SK-N-SH (cell line): ENCODE measurements around the gene CFAP210. TPM values are rescaled to one million over a fixed set of nuclear protein-coding genes. Genes with fewer than 3 reads are reported as not detected.
A peak's percentile ranks its signal among the peaks of the same experiment; 100 is the strongest.

Experiments
- CTCF ChIA-PET: fragments of 300-600, 350-600 bp; formaldehyde crosslinking; extraction: SDS; loops from one replicate; lab custom pipeline; 2021; lab: Yijun Ruan, JAX
- POLR2A ChIA-PET: fragments of 350-600 bp; sonication (Branson Sonifier 250); formaldehyde crosslinking; extraction: SDS; loops from one replicate; lab custom pipeline; 2020; ENCODE audit warnings: antibody characterized with exemption, inconsistent platforms; lab: Yijun Ruan, JAX
- DNase-seq: peaks from one replicate; pipeline ENCODE4 v3.0.0; 2012
- H2AFZ ChIP-seq: fragments of 200-600 bp; sonication (generic); 2 replicates; pipeline ENCODE4 v1.8.1; 2016; ENCODE audit warnings: antibody characterized with exemption, mild to moderate bottlenecking, low read depth
- H3F3A ChIP-seq: fragments of 200-600 bp; sonication (generic); replicated peaks from 2 replicates; pipeline ENCODE3; 2016; ENCODE audit warnings: antibody characterized with exemption, mild to moderate bottlenecking; ENCODE audit not compliant: insufficient read depth
- H3K27ac ChIP-seq, 2 experiments: fragments of 200-500 bp in 1 of 2; fragments of 200-600 bp in 1 of 2; sonication (Bioruptor generic) in 1 of 2; sonication (generic), shearing (Covaris generic) in 1 of 2; 2 replicates each; pipeline versions ENCODE4 v1.5.1 to v1.6.1; 2014 to 2016; ENCODE audit warnings: low read depth in 2 of 2, inconsistent platforms in 1 of 2, low read length in 1 of 2, mild to moderate bottlenecking in 1 of 2, mixed read lengths in 1 of 2
- H3K27me3 ChIP-seq: fragments of 200-600 bp; sonication (generic), shearing (Covaris generic); 2 replicates; pipeline ENCODE4 v1.6.1; 2016; ENCODE audit warnings: mixed run types; ENCODE audit not compliant: insufficient read depth
- H3K36me3 ChIP-seq, 2 experiments: fragments of 200-500 bp in 1 of 2; fragments of 200-600 bp in 1 of 2; sonication (Bioruptor generic) in 1 of 2; sonication (generic) in 1 of 2; replicated peaks in 1 of 2; 2 replicates each; pipeline versions ENCODE3 to v1.5.1; 2014 to 2016; ENCODE audit warnings: low read length in 1 of 2, mild to moderate bottlenecking in 1 of 2; ENCODE audit not compliant: insufficient read depth in 2 of 2, control insufficient read depth in 1 of 2
- H3K4me1 ChIP-seq, 2 experiments: fragments of 200-500 bp in 1 of 2; fragments of 200-600 bp in 1 of 2; sonication (Bioruptor generic) in 1 of 2; sonication (generic), shearing (Covaris generic) in 1 of 2; 2 replicates each; pipeline versions ENCODE4 v1.5.1 to v1.6.1; 2014 to 2016; ENCODE audit warnings: low read depth in 1 of 2, low read length in 1 of 2, mixed run types in 1 of 2; ENCODE audit not compliant: insufficient read depth in 2 of 2, control insufficient read depth in 1 of 2
- H3K4me2 ChIP-seq: fragments of 200-600 bp; sonication (generic), shearing (Covaris generic); 2 replicates; pipeline ENCODE4 v1.6.1; 2017; ENCODE audit warnings: mixed run types
- H3K4me3 ChIP-seq, 2 experiments: fragments of 200-500 bp in 1 of 2; fragments of 200-600 bp in 1 of 2; sonication (Bioruptor generic) in 1 of 2; sonication (generic), shearing (Covaris generic) in 1 of 2; 2 replicates each; pipeline versions ENCODE4 v1.5.1 to v1.8.1; 2014 to 2016; ENCODE audit warnings: low read depth in 2 of 2, inconsistent platforms in 1 of 2, low read length in 1 of 2, mild to moderate bottlenecking in 1 of 2, mixed read lengths in 1 of 2, moderate library complexity in 1 of 2
- H3K79me2 ChIP-seq: fragments of 200-600 bp; sonication (generic); 2 replicates; pipeline ENCODE4 v1.8.1; 2017; ENCODE audit warnings: mild to moderate bottlenecking; ENCODE audit not compliant: insufficient read depth
- H3K9ac ChIP-seq: fragments of 200-600 bp; sonication (generic); 2 replicates; pipeline ENCODE4 v1.6.1; 2017; ENCODE audit warnings: mixed run types
- H3K9me2 ChIP-seq: fragments of 200-600 bp; sonication (generic); 2 replicates; pipeline ENCODE4 v1.6.1; 2017; ENCODE audit warnings: mixed run types
- H3K9me3 ChIP-seq: fragments of 200-600 bp; sonication (generic); 2 replicates; pipeline ENCODE4 v1.6.1; 2017; ENCODE audit warnings: mixed run types, mild to moderate bottlenecking, moderate library complexity
- H4K20me1 ChIP-seq: fragments of 200-600 bp; sonication (generic); 2 replicates; pipeline ENCODE4 v1.6.1; 2017; ENCODE audit warnings: mild to moderate bottlenecking, mixed run types; ENCODE audit not compliant: insufficient read depth
- ELF1 ChIP-seq: IDR thresholded peaks from 2 replicates; pipeline ENCODE4 v1.4.0; 2012
- FOSL2 ChIP-seq: IDR thresholded peaks from 2 replicates; pipeline ENCODE4 v1.4.0; 2012; ENCODE audit warnings: low read depth, mild to moderate bottlenecking, moderate library complexity, borderline replicate concordance
- FOXJ3 ChIP-seq: sonication (generic); formaldehyde crosslinking; IDR thresholded peaks from 2 replicates; pipeline ENCODE4 v1.5.1; 2020; ENCODE audit warnings: mild to moderate bottlenecking, missing genetic modification reagents
- FOXM1 ChIP-seq: IDR thresholded peaks from 2 replicates; pipeline ENCODE4 v1.4.0; 2012; ENCODE audit warnings: low read depth, mild to moderate bottlenecking
- GATA2 ChIP-seq: sonication (generic); formaldehyde crosslinking; IDR thresholded peaks from 2 replicates; pipeline ENCODE4 v1.5.0; 2020; ENCODE audit warnings: mild to moderate bottlenecking, missing genetic modification reagents
- MEF2A ChIP-seq: IDR thresholded peaks from 2 replicates; pipeline ENCODE4 v1.4.0; 2012; ENCODE audit warnings: low read depth, borderline replicate concordance
- MXI1 ChIP-seq: IDR thresholded peaks from 2 replicates; pipeline ENCODE4 v1.6.1; 2012; ENCODE audit warnings: mild to moderate bottlenecking, low read depth, low read length, improper control_type of control experiment
- RAD21 ChIP-seq: IDR thresholded peaks from 2 replicates; pipeline ENCODE4 v1.6.1; 2012; ENCODE audit warnings: mild to moderate bottlenecking, low read length
- RFX5 ChIP-seq: IDR thresholded peaks from 2 replicates; pipeline ENCODE4 v1.6.1; 2012; ENCODE audit warnings: mild to moderate bottlenecking, improper control_type of control experiment, low read length
- RXRA ChIP-seq: IDR thresholded peaks from 2 replicates; pipeline ENCODE4 v1.4.0; 2012; ENCODE audit warnings: low read depth, mild to moderate bottlenecking, borderline replicate concordance
- SIN3A ChIP-seq: IDR thresholded peaks from 2 replicates; pipeline ENCODE4 v1.6.1; 2012; ENCODE audit warnings: low read depth, mild to moderate bottlenecking, low read length, moderate library complexity, borderline replicate concordance
- TCF12 ChIP-seq: IDR thresholded peaks from 2 replicates; pipeline ENCODE4 v1.4.0; 2012
- WGBS: methylation state at CpG from one replicate; pipeline ENCODE4 v1.1.6; 2017; ENCODE audit warnings: low lambda C conversion rate; 5-methylcytosine and 5-hydroxymethylcytosine counted together
- polyA plus RNA-seq, 3 experiments: library from polyadenylated mRNA; depleted of rRNA; stranded (reverse); fragments of >200 nt; gene quantifications; 2 replicates each; pipeline ENCODE4 v1.2.3, GENCODE V29; 2012
- TF ChIP-seq, protein P1 (sequence below): fragments of 150-350 bp; IDR thresholded peaks from 2 replicates; pipeline ENCODE4 v1.6.1; 2016; ENCODE audit warnings: mild to moderate bottlenecking, low read depth, low read length
- TF ChIP-seq, protein P2 (sequence below): IDR thresholded peaks from 2 replicates; pipeline ENCODE4 v1.4.0; 2012; ENCODE audit warnings: low read depth, borderline replicate concordance
- TF ChIP-seq, protein P3 (sequence below): fragments of 200-600 bp; sonication (generic); IDR thresholded peaks from 2 replicates; pipeline ENCODE4 v1.6.1; 2017; ENCODE audit warnings: antibody characterized with exemption, mild to moderate bottlenecking, moderate library complexity
- TF ChIP-seq, protein P4 (sequence below): IDR thresholded peaks from 2 replicates; pipeline ENCODE4 v1.6.1; 2012; ENCODE audit warnings: mild to moderate bottlenecking, low read depth, low read length, moderate library complexity

The CFAP210 gene
- polyA plus RNA-seq, 1 of the 3 experiments (the other 2 are of a cell fraction) = 0.03 TPM

DNA sequence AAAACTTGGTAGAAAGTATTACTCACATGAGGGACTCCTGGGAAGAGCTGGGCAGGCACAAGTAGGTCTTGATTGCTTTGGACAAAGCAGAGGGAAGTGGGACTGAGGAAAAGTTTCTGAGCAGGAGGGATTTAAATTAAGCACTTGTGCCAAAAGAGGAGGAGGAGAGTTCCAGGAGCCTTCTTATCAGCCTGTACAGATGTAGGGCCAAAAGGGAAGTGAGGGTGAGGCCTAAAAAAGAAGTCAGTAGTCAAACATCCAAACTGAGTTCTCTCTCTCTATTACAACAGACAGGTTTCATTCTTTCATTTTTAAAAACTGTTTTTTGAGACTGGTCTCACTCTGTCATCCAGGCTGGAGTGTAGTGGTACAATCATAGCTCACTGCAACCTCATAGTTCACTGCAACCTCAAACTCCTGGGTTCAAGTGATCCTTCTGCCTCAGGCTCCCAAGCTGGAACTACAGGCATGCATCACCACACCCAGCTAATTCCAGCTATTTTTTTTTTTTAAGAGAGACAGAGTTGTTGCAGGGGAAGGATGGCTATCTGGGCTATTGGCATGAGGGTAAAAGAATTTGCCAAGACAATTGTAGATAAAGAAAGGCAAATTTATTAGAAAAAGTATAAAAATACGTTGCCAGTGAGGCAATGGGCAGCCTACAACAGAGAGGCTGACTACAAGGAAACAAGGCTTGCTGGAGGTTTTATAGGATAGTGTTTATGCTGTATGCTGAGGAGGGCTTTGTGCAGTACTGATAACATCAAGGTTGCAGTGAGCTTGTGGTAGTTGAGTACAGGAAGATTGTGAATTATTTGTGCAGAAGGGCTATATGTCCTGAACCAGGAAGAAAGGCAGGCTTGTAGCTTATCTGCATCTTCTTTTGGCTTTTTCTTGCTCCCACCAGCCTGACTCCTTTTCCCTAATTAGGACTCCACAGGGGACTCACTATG lies 29.0 kb downstream of the CFAP210 start (continued):
- TF ChIP-seq, protein P1, sequence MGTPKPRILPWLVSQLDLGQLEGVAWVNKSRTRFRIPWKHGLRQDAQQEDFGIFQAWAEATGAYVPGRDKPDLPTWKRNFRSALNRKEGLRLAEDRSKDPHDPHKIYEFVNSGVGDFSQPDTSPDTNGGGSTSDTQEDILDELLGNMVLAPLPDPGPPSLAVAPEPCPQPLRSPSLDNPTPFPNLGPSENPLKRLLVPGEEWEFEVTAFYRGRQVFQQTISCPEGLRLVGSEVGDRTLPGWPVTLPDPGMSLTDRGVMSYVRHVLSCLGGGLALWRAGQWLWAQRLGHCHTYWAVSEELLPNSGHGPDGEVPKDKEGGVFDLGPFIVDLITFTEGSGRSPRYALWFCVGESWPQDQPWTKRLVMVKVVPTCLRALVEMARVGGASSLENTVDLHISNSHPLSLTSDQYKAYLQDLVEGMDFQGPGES = no peak
- no peak for TF ChIP-seq GATA2 (CRISPR knock-in tag)
- no peak for TF ChIP-seq FOXM1
- no peak for TF ChIP-seq FOSL2
- no peak for TF ChIP-seq TCF12
- no peak for TF ChIP-seq RAD21
- no peak for TF ChIP-seq MEF2A

GRCh38 chr2:169664600-169664977 lies 29.6 kb downstream of the CFAP210 start:
- Histone ChIP-seq H3K4me1 (no peaks in the 10 kb centered on the region), H2AFZ (peak overlapping the region; percentile 70; the same call in 1 of the 2 replicates), H3K4me2 (no peak overlapping the region), H3K27ac (no peak overlapping the region), H3K9me3 (no peaks in the 10 kb centered on the region), H3F3A (peaks cover 5% of the 10 kb centered on the region), H3K27me3 (no peaks in the 10 kb centered on the region), H4K20me1 (no peaks in the 10 kb centered on the region), H3K9me2 (no peaks in the 10 kb centered on the region), H3K4me3 (no peak overlapping the region), H3K9ac (no peak overlapping the region), H3K36me3 (no peaks in the 10 kb centered on the region), H3K79me2 (no peaks in the 10 kb centered on the region)
- 62% methylated on average over 1 of the region's 1 CpG for WGBS
- POLR2A ChIA-PET = no interaction called here
- TF ChIP-seq, protein P1 = no peak
- no peak for TF ChIP-seq MXI1
- TF ChIP-seq FOXJ3 = no peak
- TF ChIP-seq, protein P2, sequence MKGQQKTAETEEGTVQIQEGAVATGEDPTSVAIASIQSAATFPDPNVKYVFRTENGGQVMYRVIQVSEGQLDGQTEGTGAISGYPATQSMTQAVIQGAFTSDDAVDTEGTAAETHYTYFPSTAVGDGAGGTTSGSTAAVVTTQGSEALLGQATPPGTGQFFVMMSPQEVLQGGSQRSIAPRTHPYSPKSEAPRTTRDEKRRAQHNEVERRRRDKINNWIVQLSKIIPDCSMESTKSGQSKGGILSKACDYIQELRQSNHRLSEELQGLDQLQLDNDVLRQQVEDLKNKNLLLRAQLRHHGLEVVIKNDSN = no peak
- TF ChIP-seq SIN3A = no peak
- no peak for TF ChIP-seq RXRA
- no peak for TF ChIP-seq ELF1
- TF ChIP-seq, protein P3, sequence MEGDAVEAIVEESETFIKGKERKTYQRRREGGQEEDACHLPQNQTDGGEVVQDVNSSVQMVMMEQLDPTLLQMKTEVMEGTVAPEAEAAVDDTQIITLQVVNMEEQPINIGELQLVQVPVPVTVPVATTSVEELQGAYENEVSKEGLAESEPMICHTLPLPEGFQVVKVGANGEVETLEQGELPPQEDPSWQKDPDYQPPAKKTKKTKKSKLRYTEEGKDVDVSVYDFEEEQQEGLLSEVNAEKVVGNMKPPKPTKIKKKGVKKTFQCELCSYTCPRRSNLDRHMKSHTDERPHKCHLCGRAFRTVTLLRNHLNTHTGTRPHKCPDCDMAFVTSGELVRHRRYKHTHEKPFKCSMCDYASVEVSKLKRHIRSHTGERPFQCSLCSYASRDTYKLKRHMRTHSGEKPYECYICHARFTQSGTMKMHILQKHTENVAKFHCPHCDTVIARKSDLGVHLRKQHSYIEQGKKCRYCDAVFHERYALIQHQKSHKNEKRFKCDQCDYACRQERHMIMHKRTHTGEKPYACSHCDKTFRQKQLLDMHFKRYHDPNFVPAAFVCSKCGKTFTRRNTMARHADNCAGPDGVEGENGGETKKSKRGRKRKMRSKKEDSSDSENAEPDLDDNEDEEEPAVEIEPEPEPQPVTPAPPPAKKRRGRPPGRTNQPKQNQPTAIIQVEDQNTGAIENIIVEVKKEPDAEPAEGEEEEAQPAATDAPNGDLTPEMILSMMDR = no peak
- no peak for TF ChIP-seq TCF12
- TF ChIP-seq RFX5 = no peak
- no peak for TF ChIP-seq MEF2A
- TF ChIP-seq, protein P4, sequence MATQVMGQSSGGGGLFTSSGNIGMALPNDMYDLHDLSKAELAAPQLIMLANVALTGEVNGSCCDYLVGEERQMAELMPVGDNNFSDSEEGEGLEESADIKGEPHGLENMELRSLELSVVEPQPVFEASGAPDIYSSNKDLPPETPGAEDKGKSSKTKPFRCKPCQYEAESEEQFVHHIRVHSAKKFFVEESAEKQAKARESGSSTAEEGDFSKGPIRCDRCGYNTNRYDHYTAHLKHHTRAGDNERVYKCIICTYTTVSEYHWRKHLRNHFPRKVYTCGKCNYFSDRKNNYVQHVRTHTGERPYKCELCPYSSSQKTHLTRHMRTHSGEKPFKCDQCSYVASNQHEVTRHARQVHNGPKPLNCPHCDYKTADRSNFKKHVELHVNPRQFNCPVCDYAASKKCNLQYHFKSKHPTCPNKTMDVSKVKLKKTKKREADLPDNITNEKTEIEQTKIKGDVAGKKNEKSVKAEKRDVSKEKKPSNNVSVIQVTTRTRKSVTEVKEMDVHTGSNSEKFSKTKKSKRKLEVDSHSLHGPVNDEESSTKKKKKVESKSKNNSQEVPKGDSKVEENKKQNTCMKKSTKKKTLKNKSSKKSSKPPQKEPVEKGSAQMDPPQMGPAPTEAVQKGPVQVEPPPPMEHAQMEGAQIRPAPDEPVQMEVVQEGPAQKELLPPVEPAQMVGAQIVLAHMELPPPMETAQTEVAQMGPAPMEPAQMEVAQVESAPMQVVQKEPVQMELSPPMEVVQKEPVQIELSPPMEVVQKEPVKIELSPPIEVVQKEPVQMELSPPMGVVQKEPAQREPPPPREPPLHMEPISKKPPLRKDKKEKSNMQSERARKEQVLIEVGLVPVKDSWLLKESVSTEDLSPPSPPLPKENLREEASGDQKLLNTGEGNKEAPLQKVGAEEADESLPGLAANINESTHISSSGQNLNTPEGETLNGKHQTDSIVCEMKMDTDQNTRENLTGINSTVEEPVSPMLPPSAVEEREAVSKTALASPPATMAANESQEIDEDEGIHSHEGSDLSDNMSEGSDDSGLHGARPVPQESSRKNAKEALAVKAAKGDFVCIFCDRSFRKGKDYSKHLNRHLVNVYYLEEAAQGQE = no peak
- CTCF ChIA-PET = interaction anchor here (1.0 to 1.5 kb wide), 3 partner anchors 10 to 264 kb away, joined by 3 to 4 read pairs (median 3); no protein-coding TSS in a partner anchor
- DNase-seq = no peak
